AG04450 (cell line): ENCODE data around the gene UNC5A. TPM values are rescaled to one million over a fixed set of nuclear protein-coding genes. Genes with fewer than 3 reads are reported as not detected.

Experiments used
- CTCF ChIA-PET: fragments of 300-600, 350-600 bp; formaldehyde crosslinking; extraction: SDS; loops from one replicate; lab custom pipeline; 2022; ENCODE audit warnings: antibody characterized with exemption, inconsistent platforms; lab: Charles Lee
- POLR2A ChIA-PET: fragments of 350-600 bp; formaldehyde crosslinking; extraction: SDS; loops from one replicate; lab custom pipeline; 2021; ENCODE audit warnings: antibody characterized with exemption, inconsistent platforms; lab: Yijun Ruan, JAX
- DNase-seq: peaks from one replicate; pipeline ENCODE4 v3.0.0-alpha.2; 2011; ENCODE audit warnings: low read depth, low spot score
- H3K27ac ChIP-seq: one replicate; pipeline ENCODE4 v1.5.1; 2012; ENCODE audit warnings: low read depth, low read length, control low read depth
- H3K27me3 ChIP-seq: one replicate; pipeline ENCODE4 v1.6.0; 2012; ENCODE audit warnings: low read length; ENCODE audit not compliant: control insufficient read depth, insufficient read depth
- H3K4me3 ChIP-seq: 2 replicates; pipeline ENCODE4 v1.5.1; 2011; ENCODE audit warnings: mild to moderate bottlenecking, low read depth, low read length, control low read depth
- H3K9me3 ChIP-seq: 2 replicates; pipeline ENCODE4 v1.5.1; 2012; ENCODE audit warnings: low read length; ENCODE audit not compliant: control insufficient read depth, insufficient read depth
- CTCF ChIP-seq: IDR thresholded peaks from 2 replicates; pipeline ENCODE4 v1.5.1; 2011; ENCODE audit warnings: low read depth, low read length, control low read depth, inconsistent platforms
- polyA plus RNA-seq: library from polyadenylated mRNA; depleted of rRNA; stranded (reverse); fragments of >200 nt; gene quantifications from 2 replicates; pipeline ENCODE4 v1.2.3, GENCODE V29; 2011

Gene UNC5A
- polyA plus RNA-seq, 1 experiment = not detected

DNA sequence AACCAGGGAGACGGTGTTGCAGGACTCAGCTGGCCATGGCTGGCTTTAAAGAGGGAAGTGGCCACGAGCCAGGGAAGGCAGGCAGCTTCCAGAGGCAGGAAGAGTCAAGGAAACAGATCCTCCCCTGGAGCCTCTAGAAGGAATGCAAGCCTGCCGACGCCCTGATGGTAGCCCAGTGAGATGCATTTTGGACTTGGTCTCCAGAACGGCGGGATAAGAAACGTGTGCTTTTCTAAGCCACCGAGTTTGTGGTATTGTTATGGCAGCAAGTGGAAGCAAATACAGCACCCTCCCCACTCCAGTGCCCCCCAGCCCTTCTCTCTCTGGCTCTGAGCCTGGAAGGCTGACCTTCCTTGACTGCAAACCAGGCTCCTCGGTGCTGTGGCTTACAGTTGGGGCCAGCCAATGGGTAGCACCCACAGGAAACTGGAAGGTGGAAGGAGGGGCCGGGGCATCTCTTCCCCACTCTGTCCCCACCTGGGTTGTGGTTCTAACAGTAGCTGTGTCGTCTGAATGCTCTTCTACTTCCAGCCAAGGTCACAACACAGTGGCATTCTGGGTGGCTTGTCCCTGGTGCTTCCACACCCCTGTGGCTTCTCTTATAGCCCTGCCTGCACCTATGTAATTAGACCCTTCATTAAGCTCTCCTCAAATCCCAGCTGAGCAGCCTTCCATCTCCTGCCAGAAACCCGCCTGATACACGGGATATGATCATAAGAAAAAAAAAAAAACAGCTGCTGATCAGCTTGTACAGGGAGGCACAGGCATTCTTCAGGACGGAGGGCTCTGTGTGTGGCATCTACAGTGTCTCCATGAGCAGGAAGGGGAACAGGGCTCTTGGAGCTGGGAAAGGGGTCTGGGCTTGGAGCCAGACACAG, 29.9 kb upstream of the UNC5A start:
- ChIA-PET POLR2A (no interaction called here), CTCF (interaction anchor here (0.6 kb wide), 1 partner anchor 255 kb away, joined by 4 read pairs; no protein-coding TSS in a partner anchor)
- peaks cover 44% of the 10 kb centered on the region for H3K27me3 ChIP-seq
- H3K9me3 ChIP-seq = no peaks in the 10 kb centered on the region; the same call in 1 of the 2 replicates
- H3K4me3 ChIP-seq = no peak overlapping the region
- no peak for DNase-seq
- no peak overlapping the region for H3K27ac ChIP-seq
- no peak for TF ChIP-seq CTCF

- H3K9me3 ChIP-seq = no peaks in the 10 kb centered on the region; the same call in 1 of the 2 replicates
- no peak for DNase-seq
- H3K4me3 ChIP-seq = no peak overlapping the region
- no peak overlapping the region for H3K27ac ChIP-seq
- ChIA-PET CTCF (interaction anchor here (0.6 kb wide), 1 partner anchor 255 kb away, joined by 4 read pairs; no protein-coding TSS in a partner anchor), POLR2A (no interaction called here)
- TF ChIP-seq CTCF = no peak
- peaks cover 44% of the 10 kb centered on the region for H3K27me3 ChIP-seq
These were observed 29.3 kb upstream of the UNC5A start for GRCh38 chr5:176781054-176781375.

GRCh38 chr5:176781638-176782570, 28.5 kb upstream of the UNC5A start:
- CTCF ChIA-PET = no interaction called here
- POLR2A ChIA-PET = no interaction called here
- no peak overlapping the region for H3K27ac ChIP-seq
- peaks cover 47% of the 10 kb centered on the region for H3K27me3 ChIP-seq
- no peak for TF ChIP-seq CTCF
- no peaks in the 10 kb centered on the region; the same call in 1 of the 2 replicates for H3K9me3 ChIP-seq
- no peak overlapping the region for H3K4me3 ChIP-seq
- no peak for DNase-seq

DNA sequence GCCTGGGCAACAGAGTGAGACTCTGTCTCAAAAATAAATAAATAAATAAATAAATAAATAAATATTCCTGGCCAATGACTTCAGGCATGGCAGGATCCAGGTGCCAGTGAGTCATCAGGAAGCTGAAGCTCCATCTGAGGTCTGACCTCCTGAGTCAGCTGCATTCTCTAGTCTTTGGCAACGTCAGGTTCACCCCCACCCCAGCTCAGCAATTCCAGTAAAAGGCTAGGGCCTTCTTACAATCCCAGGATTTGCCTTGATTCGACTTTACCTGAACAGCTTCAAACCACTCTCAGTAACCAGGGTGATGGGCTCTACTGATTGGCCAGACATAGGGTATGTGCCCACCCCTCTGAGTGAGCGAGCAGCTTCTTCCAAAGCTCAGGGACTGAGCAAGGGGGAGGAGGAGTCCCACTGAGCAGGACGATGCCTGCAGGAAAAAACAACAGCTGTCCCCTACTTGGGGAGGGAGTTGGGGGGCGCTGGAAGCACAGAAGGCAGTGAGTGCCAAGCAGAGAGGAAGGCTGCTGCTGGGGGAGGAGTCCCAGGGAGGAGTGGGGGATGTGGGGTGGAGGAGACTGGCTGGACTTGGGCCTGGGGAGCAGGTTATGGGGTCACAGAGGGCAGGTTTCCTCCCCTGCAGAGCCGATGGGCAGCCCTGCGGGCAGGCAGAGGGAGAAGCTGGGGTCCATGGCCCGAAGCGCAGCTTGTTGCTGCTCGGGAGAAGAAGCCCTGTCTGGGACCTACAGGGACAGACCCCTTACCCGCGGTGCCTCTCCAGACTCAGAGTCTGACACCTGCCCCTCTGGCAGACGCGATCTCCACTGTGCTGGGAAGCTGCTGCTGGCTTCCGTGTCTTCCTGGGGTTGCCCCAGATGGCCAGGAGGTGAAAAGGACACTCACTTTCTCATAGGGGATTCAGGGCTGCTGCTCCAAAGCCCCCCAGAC, 25.9 kb upstream of the UNC5A start:
- CTCF ChIA-PET = no interaction called here
- H3K9me3 ChIP-seq = no peaks in the 10 kb centered on the region; the same call in 1 of the 2 replicates
- TF ChIP-seq CTCF = no peak
- peaks cover 54% of the 10 kb centered on the region for H3K27me3 ChIP-seq
- H3K27ac ChIP-seq = no peak overlapping the region
- no peak overlapping the region for H3K4me3 ChIP-seq
- POLR2A ChIA-PET = interaction anchor here (0.6 kb wide), 1 partner anchor 36 kb away, joined by 3 read pairs; no protein-coding TSS in a partner anchor
- peak; percentile 56 for DNase-seq
